ENCODE data around the gene B4GALNT2.

DNA sequence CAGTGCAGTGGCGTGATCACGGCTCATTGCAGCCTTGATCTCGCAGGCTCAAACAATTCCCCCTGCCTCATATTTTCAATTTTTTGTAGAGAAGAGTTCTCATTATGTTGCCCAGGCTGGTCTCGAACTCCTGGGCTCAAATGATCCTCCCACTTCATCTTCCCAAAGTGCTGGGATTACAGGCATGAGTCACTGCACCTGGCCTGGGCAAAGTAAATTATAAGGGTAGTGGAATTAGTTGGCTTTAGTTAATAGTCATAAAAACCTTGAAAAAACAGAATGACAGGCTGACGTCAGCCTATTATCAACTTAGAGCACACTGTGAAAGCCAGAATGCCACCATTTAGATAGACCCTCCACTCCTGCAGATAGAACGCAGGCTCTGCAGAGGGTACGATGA is 43.5 kb upstream of the B4GALNT2 start:
- no peak for TF ChIP-seq CTCF (IDR thresholded peaks at IDR 0.05; ENCODE audit: low read length)
- TF ChIP-seq EZH2 (optimal IDR thresholded peaks at IDR 0.05; ENCODE audit: low read depth, low read length), result no peak
- no peak for TF ChIP-seq EZH2phosphoT487 (IDR thresholded peaks at IDR 0.05; ENCODE audit: low read length)

Data from MM.1S (cell line).